Mucosa of stomach (tissue), 1 donor: Measurements from ENCODE around the gene MICALL2.

Experiments
- H3K27me3 ChIP-seq: one replicate; pipeline ENCODE4 v1.7.0; 2013; ENCODE audit warnings: mild to moderate bottlenecking, low read length; ENCODE audit not compliant: control insufficient read depth, insufficient read depth
- H3K36me3 ChIP-seq: one replicate; pipeline ENCODE4 v1.7.0; 2013; ENCODE audit warnings: low read length; ENCODE audit not compliant: control insufficient read depth, insufficient read depth
- H3K4me1 ChIP-seq: one replicate; pipeline ENCODE4 v1.7.0; 2013; ENCODE audit warnings: mild to moderate bottlenecking, low read length; ENCODE audit not compliant: control insufficient read depth, insufficient read depth
- H3K4me3 ChIP-seq: one replicate; pipeline ENCODE4 v1.7.0; 2013; ENCODE audit warnings: low read length
- H3K9ac ChIP-seq: one replicate; pipeline ENCODE4 v1.7.0; 2013; ENCODE audit warnings: mild to moderate bottlenecking, low read length, moderate library complexity
- H3K9me3 ChIP-seq: one replicate; pipeline ENCODE4 v1.7.0; 2013; ENCODE audit warnings: mild to moderate bottlenecking, low read length, moderate library complexity; ENCODE audit not compliant: control insufficient read depth
- donor health status: Pancreatic carcinoma.

The MICALL2 gene

GRCh38 chr7:1489336-1489735, 30.1 kb upstream of the MICALL2 start:
- no peaks in the 10 kb centered on the region for H3K27me3 ChIP-seq
- no peak overlapping the region for H3K4me3 ChIP-seq
- H3K36me3 ChIP-seq, result peaks cover 8% of the 10 kb centered on the region
- no peak overlapping the region for H3K9ac ChIP-seq
- H3K9me3 ChIP-seq, result no peaks in the 10 kb centered on the region
- H3K4me1 ChIP-seq, result no peaks in the 10 kb centered on the region

DNA sequence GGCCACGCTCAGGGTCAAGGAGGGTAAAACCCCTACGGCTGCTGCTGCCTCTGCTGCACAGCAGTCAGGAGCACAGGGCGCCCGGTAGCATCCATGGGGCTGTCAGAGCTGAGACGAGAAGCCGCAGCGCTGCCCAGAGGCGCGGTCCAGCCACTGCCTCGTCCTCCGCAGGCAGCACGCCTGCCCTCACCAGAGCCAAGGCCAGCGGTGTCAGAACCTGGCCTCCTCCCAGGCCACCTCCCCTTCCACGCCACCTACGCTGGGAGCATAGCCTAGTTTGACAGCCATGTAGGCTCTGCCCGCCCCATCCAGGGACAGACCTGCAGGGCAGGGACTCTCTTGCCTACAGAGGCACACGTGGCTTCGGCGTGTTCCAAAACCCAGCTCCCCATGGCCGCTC, 28.7 kb upstream of the MICALL2 start:
- H3K9me3 ChIP-seq, result no peaks in the 10 kb centered on the region
- H3K9ac ChIP-seq, result no peak overlapping the region
- peaks cover 8% of the 10 kb centered on the region for H3K36me3 ChIP-seq
- H3K4me3 ChIP-seq, result no peak overlapping the region
- H3K27me3 ChIP-seq, result no peaks in the 10 kb centered on the region
- no peaks in the 10 kb centered on the region for H3K4me1 ChIP-seq

GRCh38 chr7:1487466-1487865, 28.2 kb upstream of the MICALL2 start:
- H3K9me3 ChIP-seq, result no peaks in the 10 kb centered on the region
- H3K36me3 ChIP-seq, result peaks cover 7% of the 10 kb centered on the region
- H3K4me3 ChIP-seq, result no peak overlapping the region
- H3K9ac ChIP-seq, result no peak overlapping the region
- H3K4me1 ChIP-seq, result no peaks in the 10 kb centered on the region
- no peaks in the 10 kb centered on the region for H3K27me3 ChIP-seq

DNA sequence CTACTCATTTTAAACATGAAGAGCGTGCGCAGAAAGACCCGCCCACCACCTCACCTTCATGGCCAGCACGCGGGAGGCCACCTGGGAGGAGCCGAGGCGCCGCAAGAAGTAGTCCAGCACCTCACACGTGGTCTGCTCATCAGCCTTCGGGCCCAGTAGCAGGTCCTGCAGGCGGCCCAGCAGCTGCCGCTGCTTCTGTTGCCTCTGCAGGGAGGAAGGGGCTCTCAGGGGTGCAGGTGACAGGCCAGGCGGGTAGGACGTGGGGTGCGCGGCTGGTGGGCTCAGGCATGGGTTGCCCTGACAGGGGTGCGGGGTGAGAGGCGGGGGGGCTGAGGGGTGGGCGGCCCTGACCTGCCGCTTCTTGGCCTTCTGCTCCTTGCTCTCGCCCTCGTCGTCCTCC, 27.3 kb upstream of the MICALL2 start:
- Histone ChIP-seq H3K36me3 (no peaks in the 10 kb centered on the region), H3K4me3 (no peak overlapping the region), H3K9ac (no peak overlapping the region), H3K4me1 (no peaks in the 10 kb centered on the region), H3K27me3 (no peaks in the 10 kb centered on the region), H3K9me3 (no peaks in the 10 kb centered on the region)

DNA sequence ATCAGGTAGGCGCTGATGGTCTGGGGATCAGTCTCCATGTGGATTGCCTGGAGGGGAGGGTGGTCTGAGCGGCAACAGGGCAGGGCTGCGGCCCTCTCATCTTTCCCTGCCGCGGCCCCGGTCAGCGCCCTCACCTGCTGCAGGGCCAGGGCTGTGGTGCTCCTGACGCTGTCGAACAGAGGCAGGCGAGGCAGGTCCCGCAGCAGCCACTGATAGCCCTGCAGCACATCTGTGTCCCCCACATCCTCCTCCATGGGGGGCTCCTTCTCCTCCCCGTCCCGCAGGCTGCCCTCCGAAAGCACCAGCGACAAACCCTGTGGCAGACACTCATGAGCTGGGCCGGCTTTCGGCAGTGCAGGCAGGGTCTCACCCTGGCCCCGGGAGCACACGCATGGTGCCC, 25.9 kb upstream of the MICALL2 start:
- Histone ChIP-seq H3K36me3 (no peaks in the 10 kb centered on the region), H3K9ac (no peak overlapping the region), H3K27me3 (no peaks in the 10 kb centered on the region), H3K9me3 (no peaks in the 10 kb centered on the region), H3K4me1 (no peaks in the 10 kb centered on the region), H3K4me3 (no peak overlapping the region)

GRCh38 chr7:1484569-1484968, 25.3 kb upstream of the MICALL2 start:
- Histone ChIP-seq H3K9me3 (no peaks in the 10 kb centered on the region), H3K4me3 (no peak overlapping the region), H3K36me3 (no peaks in the 10 kb centered on the region), H3K9ac (no peak overlapping the region), H3K27me3 (no peaks in the 10 kb centered on the region), H3K4me1 (no peaks in the 10 kb centered on the region)

- Histone ChIP-seq H3K9ac (no peak overlapping the region), H3K27me3 (no peaks in the 10 kb centered on the region), H3K9me3 (no peaks in the 10 kb centered on the region), H3K36me3 (no peaks in the 10 kb centered on the region), H3K4me1 (no peaks in the 10 kb centered on the region), H3K4me3 (no peak overlapping the region)
Observed at GRCh38 chr7:1483536-1484505, 24.6 kb upstream of the MICALL2 start.

GRCh38 chr7:1483079-1483478, 23.8 kb upstream of the MICALL2 start:
- Histone ChIP-seq H3K36me3 (no peaks in the 10 kb centered on the region), H3K27me3 (no peaks in the 10 kb centered on the region), H3K9ac (no peak overlapping the region), H3K4me3 (no peak overlapping the region), H3K9me3 (no peaks in the 10 kb centered on the region), H3K4me1 (no peaks in the 10 kb centered on the region)

DNA sequence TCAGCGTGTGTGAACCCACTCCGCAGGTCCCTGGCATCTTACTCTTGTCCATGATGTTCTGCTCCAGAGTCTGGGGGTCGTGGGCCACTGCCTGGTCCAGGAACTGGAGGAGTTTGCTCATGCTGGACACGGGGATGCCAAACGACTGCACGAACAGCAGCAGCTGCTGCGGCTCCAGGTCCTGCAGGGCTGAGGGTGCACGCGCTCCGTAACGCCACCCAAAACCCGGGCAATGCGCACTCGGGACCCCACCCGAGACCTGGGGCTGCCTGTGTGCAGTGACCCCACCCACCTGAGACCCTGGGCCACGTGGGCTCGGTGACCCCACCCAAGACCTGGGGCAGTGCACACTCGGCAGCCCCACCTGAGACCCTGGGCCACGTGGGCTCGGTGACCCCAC, 22.0 kb upstream of the MICALL2 start:
- Histone ChIP-seq H3K9ac (no peak overlapping the region), H3K4me1 (no peaks in the 10 kb centered on the region), H3K36me3 (no peaks in the 10 kb centered on the region)

GRCh38 chr7:1480670-1481069, 21.4 kb upstream of the MICALL2 start:
- H3K9ac ChIP-seq, result no peak overlapping the region
- no peaks in the 10 kb centered on the region for H3K4me1 ChIP-seq
- H3K9me3 ChIP-seq, result no peaks in the 10 kb centered on the region
- H3K36me3 ChIP-seq, result no peaks in the 10 kb centered on the region
- no peak overlapping the region for H3K4me3 ChIP-seq
- H3K27me3 ChIP-seq, result no peaks in the 10 kb centered on the region

More for the DNA sequence above, 22.0 kb upstream of the MICALL2 start:
- H3K4me3 ChIP-seq, result no peak overlapping the region
- no peaks in the 10 kb centered on the region for H3K27me3 ChIP-seq
- no peaks in the 10 kb centered on the region for H3K9me3 ChIP-seq

GRCh38 chr7:1479287-1479686, 20.0 kb upstream of the MICALL2 start:
- Histone ChIP-seq H3K36me3 (no peaks in the 10 kb centered on the region), H3K27me3 (no peaks in the 10 kb centered on the region), H3K4me1 (peaks cover 5% of the 10 kb centered on the region), H3K4me3 (no peak overlapping the region), H3K9ac (no peak overlapping the region), H3K9me3 (no peaks in the 10 kb centered on the region)

DNA sequence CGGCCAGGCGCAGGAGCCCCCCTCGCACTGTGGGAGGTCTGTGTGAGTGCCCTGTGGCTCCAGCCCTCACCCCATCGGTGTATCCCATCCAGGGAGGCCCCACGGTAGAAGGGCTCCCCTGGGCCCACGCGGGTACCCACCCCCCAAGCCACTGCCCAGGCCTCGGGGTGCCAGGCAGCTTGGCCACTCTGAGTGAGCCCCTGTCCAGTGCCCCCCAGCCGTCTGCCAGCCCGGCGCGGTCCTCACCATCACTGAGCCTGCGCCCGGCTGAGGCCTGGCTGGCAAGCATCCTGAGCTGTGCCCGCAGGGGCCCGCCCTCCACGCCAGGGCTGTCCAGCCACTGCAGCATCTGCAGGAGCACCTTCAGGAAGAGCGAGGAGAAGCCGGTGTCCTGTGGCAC, 19.2 kb upstream of the MICALL2 start:
- no peaks in the 10 kb centered on the region for H3K9me3 ChIP-seq
- H3K36me3 ChIP-seq, result no peaks in the 10 kb centered on the region
- H3K4me3 ChIP-seq, result no peak overlapping the region
- peaks cover 13% of the 10 kb centered on the region for H3K4me1 ChIP-seq
- no peaks in the 10 kb centered on the region for H3K27me3 ChIP-seq
- H3K9ac ChIP-seq, result no peak overlapping the region
